Activated CD4-positive, alpha-beta T cell treated with anti-CD3 and anti-CD28 coated beads, Interleukin-2, amount 10 ng/mL, durations not matched to agents 24 days and 14 days (primary cell): ENCODE results near the gene PLAA. TPM values are rescaled to one million over a fixed set of nuclear protein-coding genes. Genes with fewer than 3 reads are reported as not detected.
"Not testable (repeated sequence)": the region's sequence is repeated elsewhere in the genome, so short reads cannot be mapped to it uniquely, and the experiment has no call there.

Experiments
- DNase-seq: peaks from one replicate; pipeline ENCODE4 v3.0.0; 2022
- H3K27ac Mint-ChIP-seq: one replicate; pipeline ENCODE4 v1.8.0; 2022; ENCODE audit warnings: mild to moderate bottlenecking, mixed read lengths
- H3K27me3 Mint-ChIP-seq: one replicate; pipeline ENCODE4 v1.8.0; 2022; ENCODE audit warnings: mixed read lengths
- H3K36me3 Mint-ChIP-seq: one replicate; pipeline ENCODE4 v1.8.0; 2022; ENCODE audit warnings: low read depth, mild to moderate bottlenecking, mixed read lengths
- H3K4me1 Mint-ChIP-seq: one replicate; pipeline ENCODE4 v1.8.0; 2021; ENCODE audit warnings: mixed read lengths
- H3K4me3 Mint-ChIP-seq: one replicate; pipeline ENCODE4 v1.8.0; 2022; ENCODE audit warnings: mild to moderate bottlenecking, moderate library complexity, mixed read lengths
- H3K9me3 Mint-ChIP-seq: one replicate; pipeline ENCODE4 v1.8.0; 2021; ENCODE audit warnings: mixed read lengths
- intact Hi-C: fragments of 100-400 bp; cut with micrococcal nuclease; formaldehyde crosslinking; loops from one replicate; pipeline ENCODE4 v1.15.1; 2023
- total RNA-seq: library from RNA; stranded (reverse); gene quantifications from 2 replicates; pipeline ENCODE4 v1.2.3, GENCODE V29; 2022

Gene PLAA
- total RNA-seq, 1 donor from 2014 or later: 47.0 TPM

DNA sequence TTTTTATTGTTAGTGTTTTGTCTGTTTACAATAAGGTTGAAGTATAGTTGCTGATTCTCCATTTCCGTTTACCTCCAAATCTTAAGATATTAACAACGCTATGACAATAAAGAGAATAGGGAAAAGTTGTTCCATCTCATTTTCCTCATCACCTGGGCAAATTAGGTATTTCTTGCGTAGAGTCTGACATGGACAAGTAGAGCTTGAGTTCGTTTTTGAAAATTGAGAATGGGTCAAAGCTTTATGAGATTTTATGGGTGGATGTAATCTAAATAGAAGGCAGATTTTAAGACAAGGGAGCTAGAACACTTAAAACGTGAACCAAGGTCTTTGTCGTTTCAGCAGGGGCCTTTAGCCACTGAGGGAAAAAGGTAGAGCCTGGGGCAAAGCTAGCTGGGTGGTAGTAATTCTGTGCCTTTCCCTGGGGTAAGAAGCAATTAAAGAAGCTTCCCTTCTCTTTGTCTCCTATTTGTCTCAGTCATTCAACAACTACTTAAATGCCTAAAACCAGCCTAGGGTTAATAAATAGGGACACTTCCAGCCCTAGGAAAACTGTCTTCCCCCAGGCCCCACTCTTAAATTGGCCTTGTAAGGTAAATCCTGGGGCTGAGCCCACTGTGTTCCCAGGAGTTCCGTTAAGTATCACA lies 53.9 kb downstream of the PLAA start:
- intact Hi-C loops: loop anchor here (2.0 to 5.0 kb wide), 4 partner anchors 54 to 679 kb away; partner anchors contain the start of genes C9orf72, IFT74 and PLAA

GRCh38 chr9:26892251-26893029 lies 54.6 kb downstream of the PLAA start, which contains the start of gene CAAP1:
TSS of gene CAAP1 (minus strand) at chr9:26892802. CDS start at chr9:26892715, 87 bp downstream.
- no peaks in the 10 kb centered on the region for H3K27me3 Mint-ChIP-seq
- peaks cover 27% of the 10 kb centered on the region for H3K4me1 Mint-ChIP-seq
- peak; percentile 97 for DNase-seq
- peak within 1 kb of the TSS; percentile 97 for H3K27ac Mint-ChIP-seq
- H3K4me3 Mint-ChIP-seq: peak within 1 kb of the TSS; percentile 91
- peaks cover 14% of the 10 kb centered on the region for H3K36me3 Mint-ChIP-seq
- intact Hi-C loops: loop anchor here (2.0 to 5.0 kb wide), 4 partner anchors 54 to 680 kb away; partner anchors contain the start of genes C9orf72, IFT74 and PLAA
- peaks cover 6% of the 10 kb centered on the region for H3K9me3 Mint-ChIP-seq

More for the DNA sequence above, 53.9 kb downstream of the PLAA start:
- no peaks in the 10 kb centered on the region for H3K27me3 Mint-ChIP-seq
- H3K4me3 Mint-ChIP-seq: peak overlapping the region; percentile 91
- peaks cover 6% of the 10 kb centered on the region for H3K9me3 Mint-ChIP-seq
- H3K4me1 Mint-ChIP-seq: peaks cover 24% of the 10 kb centered on the region
- DNase-seq: no peak
- peaks cover 10% of the 10 kb centered on the region for H3K36me3 Mint-ChIP-seq
- peak overlapping the region; percentile 97 for H3K27ac Mint-ChIP-seq

- DNase-seq: no peak
- H3K4me3 Mint-ChIP-seq: peak overlapping the region; percentile 91
- H3K27me3 Mint-ChIP-seq: no peaks in the 10 kb centered on the region
- peaks cover 27% of the 10 kb centered on the region for H3K4me1 Mint-ChIP-seq
- H3K36me3 Mint-ChIP-seq: peaks cover 14% of the 10 kb centered on the region
- intact Hi-C loops: loop anchor here (2.0 to 5.0 kb wide), 4 partner anchors 55 to 681 kb away; partner anchors contain the start of genes C9orf72, IFT74 and PLAA
- H3K9me3 Mint-ChIP-seq: peaks cover 6% of the 10 kb centered on the region
- peak overlapping the region; percentile 97 for H3K27ac Mint-ChIP-seq
These were observed 55.3 kb downstream of the PLAA start for GRCh38 chr9:26891726-26892125.

DNA sequence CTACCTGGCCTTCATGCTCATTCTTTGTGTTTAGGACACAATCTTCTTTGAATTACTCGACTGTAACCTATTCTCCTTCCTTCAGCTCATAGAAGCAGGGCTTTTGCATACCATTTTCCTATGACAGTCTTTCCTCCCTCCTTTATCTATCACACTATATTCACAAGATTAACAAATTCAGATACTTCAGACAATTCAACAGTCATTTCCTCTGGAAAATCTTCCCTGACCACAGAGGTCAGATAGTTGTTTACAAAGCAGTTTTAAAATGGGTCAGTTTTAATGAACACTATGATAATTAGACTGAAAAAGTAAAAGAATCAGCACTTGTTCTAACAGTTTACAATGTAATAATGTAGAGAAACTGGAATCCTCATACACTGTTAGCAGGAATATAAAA lies 58.8 kb downstream of the PLAA start:
- H3K36me3 Mint-ChIP-seq: peaks cover 29% of the 10 kb centered on the region
- no peak overlapping the region for H3K4me3 Mint-ChIP-seq
- H3K27ac Mint-ChIP-seq: peak overlapping the region; percentile 39
- H3K9me3 Mint-ChIP-seq: peaks cover 1% of the 10 kb centered on the region
- H3K27me3 Mint-ChIP-seq: no peaks in the 10 kb centered on the region
- peaks cover 25% of the 10 kb centered on the region for H3K4me1 Mint-ChIP-seq
- no peak for DNase-seq
- intact Hi-C loops: no loop called here

DNA sequence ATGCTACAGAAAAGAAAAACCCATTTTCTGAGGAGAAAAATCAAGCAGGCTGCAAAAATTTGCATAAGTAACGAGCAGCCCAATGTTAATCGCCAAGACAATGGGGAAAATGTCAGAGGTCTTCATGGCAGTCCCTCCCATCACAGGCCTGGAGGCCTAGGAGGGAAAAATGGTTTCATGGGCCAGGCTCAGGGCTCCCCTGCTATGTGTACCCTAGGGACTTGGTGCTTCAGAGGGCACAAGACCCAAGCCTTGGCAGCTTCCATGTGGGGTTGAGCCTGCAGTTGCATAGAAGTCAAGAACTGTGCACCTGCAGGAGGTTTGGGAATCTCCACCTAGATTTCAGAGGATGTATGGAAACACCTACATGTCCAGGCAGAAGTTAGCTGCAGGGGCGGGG lies 64.9 kb downstream of the PLAA start:
- H3K4me1 Mint-ChIP-seq: no peaks in the 10 kb centered on the region
- no peak overlapping the region for H3K27ac Mint-ChIP-seq
- H3K36me3 Mint-ChIP-seq: peaks cover 66% of the 10 kb centered on the region
- no peak for DNase-seq
- intact Hi-C loops: no loop called here
- H3K27me3 Mint-ChIP-seq: no peaks in the 10 kb centered on the region
- H3K4me3 Mint-ChIP-seq: no peak overlapping the region
- H3K9me3 Mint-ChIP-seq: peaks cover 7% of the 10 kb centered on the region

GRCh38 chr9:26880262-26880661 lies 66.8 kb downstream of the PLAA start:
- Mint-ChIP-seq H3K36me3 (peaks cover 64% of the 10 kb centered on the region), H3K9me3 (peaks cover 7% of the 10 kb centered on the region), H3K27me3 (no peaks in the 10 kb centered on the region), H3K4me3 (no peak overlapping the region), H3K27ac (no peak overlapping the region), H3K4me1 (no peaks in the 10 kb centered on the region)
- DNase-seq: no peak
- intact Hi-C loops: no loop called here

- H3K4me1 Mint-ChIP-seq, H3K27ac Mint-ChIP-seq, intact Hi-C loops, H3K4me3 Mint-ChIP-seq, DNase-seq, H3K9me3 Mint-ChIP-seq, H3K27me3 Mint-ChIP-seq: not testable (repeated sequence)
- H3K36me3 Mint-ChIP-seq: peaks cover 31% of the 10 kb centered on the region
These were observed 71.9 kb downstream of the PLAA start for GRCh38 chr9:26875155-26875554.

GRCh38 chr9:26870292-26870691 lies 76.8 kb downstream of the PLAA start:
- Mint-ChIP-seq H3K4me1 (no peaks in the 10 kb centered on the region), H3K27me3 (no peaks in the 10 kb centered on the region), H3K27ac (no peak overlapping the region), H3K36me3 (peaks cover 8% of the 10 kb centered on the region), H3K4me3 (no peak overlapping the region), H3K9me3 (no peaks in the 10 kb centered on the region)
- no peak for DNase-seq
- intact Hi-C loops: no loop called here

GRCh38 chr9:26863074-26863473 lies 84.0 kb downstream of the PLAA start:
- no peak for DNase-seq
- Mint-ChIP-seq H3K4me1 (no peaks in the 10 kb centered on the region), H3K36me3 (peaks cover 9% of the 10 kb centered on the region), H3K27me3 (no peaks in the 10 kb centered on the region), H3K4me3 (no peak overlapping the region), H3K27ac (no peak overlapping the region), H3K9me3 (no peaks in the 10 kb centered on the region)
- intact Hi-C loops: no loop called here

DNA sequence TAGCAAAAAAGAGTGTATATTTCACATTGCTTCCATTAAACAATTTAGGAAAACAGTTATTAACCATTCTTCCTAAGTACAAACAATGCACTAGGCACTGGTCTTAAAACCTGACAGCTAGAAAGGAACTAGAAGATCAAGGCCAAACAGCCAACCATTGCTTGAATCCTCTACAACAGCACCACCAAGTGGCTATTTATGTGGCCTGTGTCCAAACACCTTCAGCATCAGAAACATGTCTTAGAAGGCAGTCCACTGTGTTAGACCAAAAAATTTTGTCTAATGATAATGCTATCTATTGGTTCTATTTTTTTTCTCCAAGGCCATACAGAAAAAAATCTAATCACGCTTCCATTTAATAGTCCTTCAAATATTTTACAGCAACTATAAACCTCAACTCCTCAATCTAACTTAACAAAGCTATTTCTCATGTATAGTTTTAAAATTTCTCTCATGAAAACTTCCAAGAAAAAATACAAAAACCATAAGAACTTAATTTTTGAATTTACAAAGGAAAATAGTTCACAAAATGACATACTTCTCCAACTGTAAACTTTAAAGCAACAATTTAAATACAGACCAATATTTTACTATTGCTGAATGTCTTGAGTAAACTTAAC lies 90.5 kb downstream of the PLAA start:
- peak; percentile 73 for DNase-seq
- Mint-ChIP-seq H3K4me1 (no peaks in the 10 kb centered on the region), H3K4me3 (no peak overlapping the region), H3K36me3 (peaks cover 23% of the 10 kb centered on the region), H3K27ac (no peak overlapping the region), H3K9me3 (no peaks in the 10 kb centered on the region), H3K27me3 (no peaks in the 10 kb centered on the region)
- intact Hi-C loops: loop anchor here (2.0 kb wide), 1 partner anchor 112 kb away; no protein-coding TSS in a partner anchor

Other genes with a start within 250 kb of the PLAA start
- 19.9 and 23.1 TPM in 2 replicates for gene CAAP1, start 54.4 kb downstream of the PLAA start, total RNA-seq
- 9.7 and 10.6 TPM in 2 replicates for gene IFT74, start 9.2 kb upstream of the PLAA start, total RNA-seq
- gene LRRC19, start 58.4 kb upstream of the PLAA start, total RNA-seq: not detected in 2 replicates
- gene TEK, start 162.0 kb upstream of the PLAA start, total RNA-seq: not detected in 2 replicates